Right lobe of liver (tissue), 6 donors: Measurements from ENCODE around the gene COL11A2. TPM values are rescaled to one million over a fixed set of nuclear protein-coding genes. Genes with fewer than 3 reads are reported as not detected.

Source experiments
- ATAC-seq, 4 donors: fragments of 200-7000 bp; cut with Tn5 transposase; one replicate each; pipeline ENCODE4 v1.9.1; 2020; ENCODE audit warnings: mild to moderate bottlenecking in 4 of 4, moderate library complexity in 4 of 4
- DNase-seq, 3 donors: peaks; one replicate each; pipeline ENCODE4 v3.0.0-alpha.2; 2020
- H3K27ac ChIP-seq, 3 donors: fragments of 200-600 bp; one replicate each; pipeline ENCODE4 v1.8.0; 2022
- H3K27me3 ChIP-seq, 2 donors: fragments of 200-600 bp; one replicate each; pipeline ENCODE4 v1.8.0; 2022
- H3K36me3 ChIP-seq, 4 donors: fragments of 200-600 bp; sonication (generic) in 1 of 4; one replicate each; pipeline versions ENCODE4 v1.5.1 to v1.8.0; 2017 to 2022; ENCODE audit warnings: control low read depth in 1 of 4
- H3K4me1 ChIP-seq, 4 donors: fragments of 200-600 bp; sonication (generic) in 1 of 4; one replicate each; pipeline versions ENCODE4 v1.5.1 to v1.8.0; 2017 to 2022; ENCODE audit warnings: control low read depth in 1 of 4
- H3K4me3 ChIP-seq, 3 donors: fragments of 200-600 bp; one replicate each; pipeline ENCODE4 v1.8.0; 2022
- H3K9me3 ChIP-seq, 4 donors: fragments of 200-600 bp; sonication (generic) in 1 of 4; one replicate each; pipeline versions ENCODE4 v1.5.1 to v1.8.0; 2017 to 2022; ENCODE audit warnings: control low read depth in 1 of 4
- CTCF ChIP-seq, 4 donors: fragments of 200-600 bp in 3 of 4; fragments of 450-650 bp in 1 of 4; IDR thresholded peaks; one replicate each; pipeline versions ENCODE4 v1.5.1 to v1.8.0; 2016 to 2022; ENCODE audit warnings: antibody characterized with exemption in 4 of 4, mild to moderate bottlenecking in 2 of 4
- POLR2A ChIP-seq: fragments of 450-650 bp; IDR thresholded peaks from one replicate; pipeline ENCODE4 v1.6.1; 2017; ENCODE audit warnings: antibody characterized with exemption, mild to moderate bottlenecking
- WGBS: methylation state at CpG from one replicate; pipeline ENCODE4 v1.1.6; 2018; ENCODE audit warnings: low coverage, low lambda C conversion rate; ENCODE audit not compliant: insufficient coverage; ENCODE audit errors: missing lambda C conversion rate; 5-methylcytosine and 5-hydroxymethylcytosine counted together
- intact Hi-C, 2 donors: fragments of 100-400 bp; cut with DNase I; formaldehyde crosslinking; loops; one replicate each; pipeline versions ENCODE4 v1.11.2 to v1.14.1; 2022
- total RNA-seq, 6 experiments: library from RNA; depleted of rRNA in 2 of 6; stranded (reverse); fragments of >200 nt in 2 of 6; fragmentation: NEBNext Ultra II Directional in 3 of 6; extraction: Animal tissue kit (Norgen Biotek cat#: 25700) in 3 of 6; gene quantifications; one replicate each; pipeline versions ENCODE4 v1.1.0 to v1.2.4, GENCODE V29; 2016 to 2023
- donor health status: DM: no; HTN: yes; CAD: no.
- donor health status: DM: no; HTN: no; CAD: no.
- donor health status: DM: no; HTN: no; CAD: no.
- donor health status: DM: no; HTN: yes; CAD: no.
- donor health status: DM: no; HTN: yes; CAD: no.

COL11A2 gene
- total RNA-seq, 6 experiments from 2014 or later: 0.06 to 1.4 (median 0.61) TPM

- H3K9me3 ChIP-seq: no peaks in the 10 kb centered on the region
- ATAC-seq (peak; percentile 61 to 72 (median 62)), DNase-seq (peak in 2 of 3 donors; percentile 89 to 92)
- H3K36me3 ChIP-seq: peaks cover 0 to 42% (median 25%) of the 10 kb centered on the region in 4 donors
- peak overlapping the region; percentile 59 to 96 (median 88) for H3K4me3 ChIP-seq
- peaks cover 3 to 60% (median 27%) of the 10 kb centered on the region in 4 donors for H3K4me1 ChIP-seq
- TF ChIP-seq CTCF (IDR thresholded peaks at IDR 0.05) (no peak), POLR2A (no peak)
- intact Hi-C loops: no loop called here
- peak overlapping the region; percentile 94 to 98 (median 96) for H3K27ac ChIP-seq
- 6% methylated on average over 12 of the region's 26 CpGs for WGBS
- H3K27me3 ChIP-seq: no peaks in the 10 kb centered on the region
Measured at GRCh38 chr6:33199687-33200218, 7.5 kb upstream of the COL11A2 start.

- TF ChIP-seq CTCF (IDR thresholded peaks at IDR 0.05) (no peak), POLR2A (no peak)
- Histone ChIP-seq H3K4me3 (peak overlapping the region; percentile 59 to 96 (median 88)), H3K27me3 (no peaks in the 10 kb centered on the region), H3K27ac (peak overlapping the region in 2 of 3 donors; percentile 94 to 98), H3K36me3 (peaks cover 0 to 49% (median 27%) of the 10 kb centered on the region in 4 donors), H3K4me1 (peaks cover 3 to 56% (median 26%) of the 10 kb centered on the region in 4 donors), H3K9me3 (no peaks in the 10 kb centered on the region)
- ATAC-seq (no peak), DNase-seq (no peak)
- 14% methylated on average over 2 of the region's 3 CpGs for WGBS
- intact Hi-C loops: no loop called here
Measured at GRCh38 chr6:33198853-33199436, 6.7 kb upstream of the COL11A2 start.

GRCh38 chr6:33198159-33198852 is 6.0 kb upstream of the COL11A2 start:
- peak in 3 of 4 donors; percentile 10 to 31 (median 28) for ATAC-seq
- no peaks in the 10 kb centered on the region for H3K9me3 ChIP-seq
- DNase-seq: peak in 1 of 3 donors; percentile 75
- peaks cover 0 to 45% (median 25%) of the 10 kb centered on the region in 4 donors for H3K36me3 ChIP-seq
- intact Hi-C loops: no loop called here
- WGBS: 29% methylated on average over 6 of the region's 6 CpGs
- peak overlapping the region in 1 of 3 donors; percentile 98 for H3K27ac ChIP-seq
- no peak for TF ChIP-seq POLR2A
- no peak for TF ChIP-seq CTCF (IDR thresholded peaks at IDR 0.05)
- no peaks in the 10 kb centered on the region for H3K27me3 ChIP-seq
- peak overlapping the region in 2 of 3 donors; percentile 6 to 88 for H3K4me3 ChIP-seq
- peaks cover 3 to 50% (median 23%) of the 10 kb centered on the region in 4 donors for H3K4me1 ChIP-seq

GRCh38 chr6:33197431-33198048 is 5.3 kb upstream of the COL11A2 start:
- Histone ChIP-seq H3K27ac (peak overlapping the region in 1 of 3 donors; percentile 98), H3K9me3 (no peaks in the 10 kb centered on the region), H3K27me3 (no peaks in the 10 kb centered on the region), H3K4me1 (peaks cover 3 to 47% (median 21%) of the 10 kb centered on the region in 4 donors), H3K36me3 (peaks cover 0 to 37% (median 21%) of the 10 kb centered on the region in 4 donors), H3K4me3 (no peak overlapping the region)
- DNase-seq: no peak
- ATAC-seq: peak; percentile 8 to 16 (median 13)
- intact Hi-C loops: no loop called here
- 34% methylated on average over 4 of the region's 12 CpGs for WGBS
- TF ChIP-seq CTCF (IDR thresholded peaks at IDR 0.05) (peak; percentile 42 to 65 (median 62)), POLR2A (no peak)
